Lower leg skin (tissue), 4 donors: Measurements from ENCODE around the gene SLC35F3. TPM values are rescaled to one million over a fixed set of nuclear protein-coding genes. Genes with fewer than 3 reads are reported as not detected.

Experiments used
- DNase-seq, 2 donors: peaks; one replicate each; pipeline ENCODE4 v3.0.0-alpha.2; 2019; ENCODE audit warnings: low spot score in 2 of 2
- H3K4me3 ChIP-seq: fragments of 200-600 bp; sonication (generic); 2 replicates; pipeline ENCODE4 v1.5.1; 2017; ENCODE audit warnings: mild to moderate bottlenecking, low read depth; ENCODE audit not compliant: poor library complexity, severe bottlenecking
- CTCF ChIP-seq, 3 donors: fragments of 450-650 bp; IDR thresholded peaks; one replicate each; pipeline ENCODE4 v1.5.1; 2016; ENCODE audit warnings: antibody characterized with exemption in 3 of 3, mild to moderate bottlenecking in 3 of 3, moderate library complexity in 2 of 3
- POLR2A ChIP-seq, 2 donors: fragments of 450-650 bp; IDR thresholded peaks; one replicate each; pipeline ENCODE4 v1.6.1; 2016 to 2017; ENCODE audit warnings: antibody characterized with exemption in 2 of 2, mild to moderate bottlenecking in 1 of 2, moderate library complexity in 1 of 2
- WGBS, 2 donors: methylation state at CpG; one replicate each; pipeline ENCODE4 v1.1.5; 2018; 5-methylcytosine and 5-hydroxymethylcytosine counted together
- intact Hi-C: fragments of 100-400 bp; cut with DNase I; formaldehyde crosslinking; loops from one replicate; pipeline ENCODE4 v1.15.0; 2023; ENCODE audit warnings: low total_unique reads
- total RNA-seq, 4 donors: library from RNA; depleted of rRNA; stranded (reverse); fragments of >200 nt; gene quantifications; one replicate each; pipeline ENCODE4 v1.1.0, GENCODE V29; 2016

SLC35F3 gene
- total RNA-seq, 4 donors from 2014 or later, result 0.42 to 0.83 (median 0.64) TPM

- no peak for TF ChIP-seq CTCF (IDR thresholded peaks at IDR 0.05)
- TF ChIP-seq POLR2A (IDR thresholded peaks at IDR 0.05), result no peak
- no peak overlapping the region for H3K4me3 ChIP-seq
- 47 to 57% methylated on average over 5 of the region's 5 CpGs for WGBS, 2 donors
- no peak for DNase-seq
- intact Hi-C loops, result no loop called here
Measured at GRCh38 chr1:234123867-234124266, 219.4 kb downstream of the SLC35F3 start.

GRCh38 chr1:234125283-234125682 is 220.8 kb downstream of the SLC35F3 start:
- DNase-seq, result no peak
- 13 to 17% methylated on average over 11 of the region's 11 CpGs for WGBS, 2 donors
- TF ChIP-seq CTCF (IDR thresholded peaks at IDR 0.05) (no peak), POLR2A (IDR thresholded peaks at IDR 0.05) (no peak)
- H3K4me3 ChIP-seq, result no peak overlapping the region
- intact Hi-C loops, result no loop called here

- no peak for DNase-seq
- no peak overlapping the region for H3K4me3 ChIP-seq
- 71 to 80% methylated on average over 13 of the region's 13 CpGs for WGBS, 2 donors
- intact Hi-C loops, result no loop called here
- TF ChIP-seq POLR2A (IDR thresholded peaks at IDR 0.05), result no peak
- TF ChIP-seq CTCF (IDR thresholded peaks at IDR 0.05), result no peak
Measured at GRCh38 chr1:234125714-234126113, 221.2 kb downstream of the SLC35F3 start.

GRCh38 chr1:234127026-234127671 is 222.7 kb downstream of the SLC35F3 start:
- no peak overlapping the region for H3K4me3 ChIP-seq
- no peak for DNase-seq
- TF ChIP-seq POLR2A (IDR thresholded peaks at IDR 0.05), result no peak
- TF ChIP-seq CTCF (IDR thresholded peaks at IDR 0.05), result no peak
- intact Hi-C loops, result no loop called here
- 39 to 40% methylated on average over 4 of the region's 4 CpGs for WGBS, 2 donors

- no peak overlapping the region for H3K4me3 ChIP-seq
- no peak for DNase-seq
- WGBS, 2 donors, result 74 to 81% methylated on average over 2 of the region's 2 CpGs
- TF ChIP-seq CTCF (IDR thresholded peaks at IDR 0.05) (no peak), POLR2A (IDR thresholded peaks at IDR 0.05) (no peak)
- intact Hi-C loops, result no loop called here
Measured at GRCh38 chr1:234132795-234133194, 228.3 kb downstream of the SLC35F3 start.

GRCh38 chr1:234134878-234135277 is 230.4 kb downstream of the SLC35F3 start:
- no peak for TF ChIP-seq POLR2A (IDR thresholded peaks at IDR 0.05)
- TF ChIP-seq CTCF (IDR thresholded peaks at IDR 0.05), result no peak
- H3K4me3 ChIP-seq, result no peak overlapping the region
- 50 to 68% methylated on average over 5 of the region's 5 CpGs for WGBS, 2 donors
- DNase-seq, result no peak
- intact Hi-C loops, result no loop called here
